LNCaP clone FGC (cell line): ENCODE results near the gene GPR89B.

Experiments used
- DNase-seq: peaks from one replicate; pipeline ENCODE4 v3.0.0-alpha.2; 2011; ENCODE audit warnings: low read depth
- H3K4me3 ChIP-seq: 2 replicates; pipeline ENCODE4 v1.5.1; 2011; ENCODE audit warnings: mild to moderate bottlenecking, low read depth, low read length, control low read depth
- TF ChIP-seq, protein P1 (sequence below): IDR thresholded peaks from 2 replicates; pipeline ENCODE4 v1.5.1; 2012; ENCODE audit warnings: mild to moderate bottlenecking; ENCODE audit not compliant: control insufficient read depth, insufficient read depth; ENCODE audit errors: extremely low read depth

The GPR89B gene

DNA sequence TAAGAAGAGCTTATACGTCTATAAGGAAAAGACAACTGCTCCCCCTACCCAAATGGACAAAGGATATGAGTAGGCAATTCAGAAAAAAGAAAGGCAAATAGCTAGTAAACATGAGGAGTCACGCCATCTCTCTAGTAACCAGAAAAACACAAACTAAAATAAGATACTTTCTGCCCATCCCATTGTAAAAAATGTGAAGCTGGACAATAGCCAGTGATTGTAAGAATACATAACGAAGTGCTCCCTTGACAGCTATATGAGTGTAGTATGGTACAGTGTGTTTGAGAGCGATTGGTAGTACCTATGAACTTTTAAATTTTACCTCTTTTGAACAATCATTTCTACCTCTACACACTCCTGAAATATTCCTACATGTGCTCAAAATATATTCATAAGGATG is 33.1 kb upstream of the GPR89B start:
- DNase-seq = no peak
- TF ChIP-seq, protein P1, sequence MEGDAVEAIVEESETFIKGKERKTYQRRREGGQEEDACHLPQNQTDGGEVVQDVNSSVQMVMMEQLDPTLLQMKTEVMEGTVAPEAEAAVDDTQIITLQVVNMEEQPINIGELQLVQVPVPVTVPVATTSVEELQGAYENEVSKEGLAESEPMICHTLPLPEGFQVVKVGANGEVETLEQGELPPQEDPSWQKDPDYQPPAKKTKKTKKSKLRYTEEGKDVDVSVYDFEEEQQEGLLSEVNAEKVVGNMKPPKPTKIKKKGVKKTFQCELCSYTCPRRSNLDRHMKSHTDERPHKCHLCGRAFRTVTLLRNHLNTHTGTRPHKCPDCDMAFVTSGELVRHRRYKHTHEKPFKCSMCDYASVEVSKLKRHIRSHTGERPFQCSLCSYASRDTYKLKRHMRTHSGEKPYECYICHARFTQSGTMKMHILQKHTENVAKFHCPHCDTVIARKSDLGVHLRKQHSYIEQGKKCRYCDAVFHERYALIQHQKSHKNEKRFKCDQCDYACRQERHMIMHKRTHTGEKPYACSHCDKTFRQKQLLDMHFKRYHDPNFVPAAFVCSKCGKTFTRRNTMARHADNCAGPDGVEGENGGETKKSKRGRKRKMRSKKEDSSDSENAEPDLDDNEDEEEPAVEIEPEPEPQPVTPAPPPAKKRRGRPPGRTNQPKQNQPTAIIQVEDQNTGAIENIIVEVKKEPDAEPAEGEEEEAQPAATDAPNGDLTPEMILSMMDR = no peak
- H3K4me3 ChIP-seq = no peak overlapping the region

DNA sequence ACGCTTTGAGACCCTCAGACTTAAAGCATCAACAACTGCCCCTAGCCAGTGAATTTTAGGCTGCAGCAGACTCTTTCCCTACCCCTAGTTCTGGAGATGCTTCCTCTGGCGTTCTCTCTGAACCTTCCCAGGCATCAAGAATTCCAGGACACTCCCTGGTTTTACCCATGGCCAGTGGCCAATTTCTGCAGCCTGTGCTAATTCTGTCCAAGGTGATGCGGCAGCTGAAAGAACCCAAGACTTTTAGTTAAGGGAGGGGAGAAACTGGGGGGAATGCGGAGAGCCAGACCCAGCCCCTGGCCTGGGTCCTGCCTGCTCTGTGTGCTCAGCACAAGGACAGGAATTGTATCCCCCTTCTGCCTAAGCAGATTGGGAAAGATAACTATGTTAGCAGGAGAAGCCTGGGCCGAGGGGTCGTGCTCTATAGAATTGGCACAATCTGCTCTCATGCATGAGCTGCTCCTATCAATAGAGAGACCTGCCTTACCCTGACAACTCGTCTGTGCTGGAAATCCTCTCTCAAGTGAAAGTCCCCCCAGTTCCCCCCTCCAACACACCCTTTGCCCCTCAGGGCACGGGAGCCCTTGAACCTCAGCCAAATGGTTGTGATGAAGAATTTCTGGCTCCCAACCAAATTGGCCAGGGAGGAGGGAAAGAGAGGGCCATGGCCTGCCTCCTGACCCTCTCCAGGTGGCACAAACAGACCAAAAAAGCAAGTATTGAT is 31.0 kb upstream of the GPR89B start:
- no peak overlapping the region for H3K4me3 ChIP-seq
- TF ChIP-seq, protein P1 = no peak
- DNase-seq = no peak

- TF ChIP-seq, protein P1 = no peak
- DNase-seq = no peak
- H3K4me3 ChIP-seq = no peak overlapping the region
Observed at GRCh38 chr1:147897789-147898188, 30.4 kb upstream of the GPR89B start.

DNA sequence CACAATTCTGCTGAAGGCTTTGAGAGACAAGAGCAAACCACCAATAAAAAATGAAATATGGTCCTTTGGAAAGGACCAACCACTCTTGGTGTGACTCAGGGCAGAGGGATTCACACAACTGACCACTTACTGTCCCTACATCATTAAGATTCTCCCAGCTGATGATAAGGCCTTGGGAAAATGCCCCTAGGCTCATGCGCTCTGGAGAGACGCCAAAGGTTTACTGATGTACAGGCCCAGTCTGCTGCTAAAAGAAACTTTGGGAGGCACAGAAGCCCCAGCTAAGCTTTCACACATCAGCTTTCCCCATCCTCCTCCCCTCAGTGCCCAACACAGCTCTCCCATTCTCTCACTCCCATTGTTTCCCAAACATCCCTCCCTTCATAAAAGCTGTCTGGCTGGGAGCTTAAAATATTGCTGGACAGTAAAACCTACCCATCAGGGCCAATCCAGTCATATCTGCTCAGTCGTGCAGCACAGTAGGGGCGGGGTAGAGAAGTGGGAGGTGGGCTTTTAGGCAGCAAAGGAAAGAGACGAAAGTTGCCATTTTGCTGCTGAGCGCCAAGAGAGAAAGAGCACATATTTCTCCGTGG is 25.9 kb upstream of the GPR89B start, which contains the start of gene GJA8:
Gene GJA8, plus strand, starts transcription at position 543 of the 593 bp plus-strand sequence. CDS start 5,161 bp downstream, outside the sequence.
- no peak for DNase-seq
- TF ChIP-seq, protein P1 = no peak

GRCh38 chr1:147904726-147905125 is 23.5 kb upstream of the GPR89B start:
- TF ChIP-seq, protein P1 = no peak
- no peak overlapping the region for H3K4me3 ChIP-seq
- DNase-seq = no peak

More for the DNA sequence above, 25.9 kb upstream of the GPR89B start, which contains the start of gene GJA8:
- H3K4me3 ChIP-seq = no peak within 1 kb of the TSS

DNA sequence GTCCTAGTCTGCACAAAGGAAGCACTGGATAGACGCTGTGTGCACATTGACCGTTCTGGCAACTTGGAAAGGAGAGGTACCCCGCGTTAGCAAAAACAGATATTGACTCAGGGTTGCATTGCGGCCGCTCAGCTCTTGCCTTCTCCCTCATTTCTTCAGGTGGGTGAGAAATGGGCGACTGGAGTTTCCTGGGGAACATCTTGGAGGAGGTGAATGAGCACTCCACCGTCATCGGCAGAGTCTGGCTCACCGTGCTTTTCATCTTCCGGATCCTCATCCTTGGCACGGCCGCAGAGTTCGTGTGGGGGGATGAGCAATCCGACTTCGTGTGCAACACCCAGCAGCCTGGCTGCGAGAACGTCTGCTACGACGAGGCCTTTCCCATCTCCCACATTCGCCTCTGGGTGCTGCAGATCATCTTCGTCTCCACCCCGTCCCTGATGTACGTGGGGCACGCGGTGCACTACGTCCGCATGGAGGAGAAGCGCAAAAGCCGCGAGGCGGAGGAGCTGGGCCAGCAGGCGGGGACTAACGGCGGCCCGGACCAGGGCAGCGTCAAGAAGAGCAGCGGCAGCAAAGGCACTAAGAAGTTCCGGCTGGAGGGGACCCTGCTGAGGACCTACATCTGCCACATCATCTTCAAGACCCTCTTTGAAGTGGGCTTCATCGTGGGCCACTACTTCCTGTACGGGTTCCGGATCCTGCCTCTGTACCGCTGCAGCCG is 20.3 kb upstream of the GPR89B start:
- H3K4me3 ChIP-seq = no peak overlapping the region
- TF ChIP-seq, protein P1 = no peak

More for the DNA sequence above, 20.3 kb upstream of the GPR89B start:
- no peak for DNase-seq
